ENCODE results near the gene GOLGA8T.
A peak's percentile ranks its signal among the peaks of the same experiment; 100 is the strongest.
"Not testable (repeated sequence)": the region's sequence is repeated elsewhere in the genome, so short reads cannot be mapped to it uniquely, and the experiment has no call there.

GOLGA8T gene

GRCh38 chr15:30134751-30135150 lies at the start of gene GOLGA8T:
Gene GOLGA8T (plus strand): TSS chr15:30135051. CDS start chr15:30135149, 98 bp downstream.
- DNase-seq, result not testable (repeated sequence)

GRCh38 chr15:30097827-30098226 lies 37.0 kb upstream of the GOLGA8T start:
- not testable (repeated sequence) for DNase-seq

- not testable (repeated sequence) for DNase-seq
Measured at GRCh38 chr15:30102890-30103289, 32.0 kb upstream of the GOLGA8T start.

- not testable (repeated sequence) for DNase-seq
Measured at GRCh38 chr15:30103941-30104507, 30.8 kb upstream of the GOLGA8T start.

GRCh38 chr15:30110591-30110990 lies 24.3 kb upstream of the GOLGA8T start:
- DNase-seq, result not testable (repeated sequence)

GRCh38 chr15:30130066-30130465 lies 4.8 kb upstream of the GOLGA8T start:
- DNase-seq, result not testable (repeated sequence)

GRCh38 chr15:30143246-30143645 lies 8.4 kb downstream of the GOLGA8T start:
- not testable (repeated sequence) for DNase-seq

GRCh38 chr15:30149891-30150290 lies 15.0 kb downstream of the GOLGA8T start:
- not testable (repeated sequence) for DNase-seq

GRCh38 chr15:30162479-30163357 lies 27.9 kb downstream of the GOLGA8T start:
- not testable (repeated sequence) for DNase-seq

GRCh38 chr15:30163759-30164158 lies 28.9 kb downstream of the GOLGA8T start:
- DNase-seq, result not testable (repeated sequence)

- DNase-seq, result not testable (repeated sequence)
Measured at GRCh38 chr15:30164257-30164656, 29.4 kb downstream of the GOLGA8T start.

- not testable (repeated sequence) for DNase-seq
Measured at GRCh38 chr15:30167403-30167802, 32.6 kb downstream of the GOLGA8T start.

GRCh38 chr15:30167886-30168285 lies 33.0 kb downstream of the GOLGA8T start:
- DNase-seq, result not testable (repeated sequence)

- not testable (repeated sequence) for DNase-seq
Measured at GRCh38 chr15:30171452-30171851, 36.6 kb downstream of the GOLGA8T start.

GRCh38 chr15:30173041-30173608 lies 38.3 kb downstream of the GOLGA8T start:
- peak; percentile 31 for DNase-seq

GRCh38 chr15:30175291-30175690 lies 40.4 kb downstream of the GOLGA8T start:
- not testable (repeated sequence) for DNase-seq

- DNase-seq, result not testable (repeated sequence)
Measured at GRCh38 chr15:30176613-30177012, 41.8 kb downstream of the GOLGA8T start.

GRCh38 chr15:30179814-30180213 lies 45.0 kb downstream of the GOLGA8T start:
- DNase-seq, result not testable (repeated sequence)

GRCh38 chr15:30185495-30185894 lies 50.6 kb downstream of the GOLGA8T start:
- DNase-seq, result not testable (repeated sequence)

GRCh38 chr15:30187429-30187828 lies 52.6 kb downstream of the GOLGA8T start:
- DNase-seq, result not testable (repeated sequence)

GRCh38 chr15:30189754-30190153 lies 54.9 kb downstream of the GOLGA8T start:
- DNase-seq, result not testable (repeated sequence)

- not testable (repeated sequence) for DNase-seq
Measured at GRCh38 chr15:30191143-30191542, 56.3 kb downstream of the GOLGA8T start.

- not testable (repeated sequence) for DNase-seq
Measured at GRCh38 chr15:30191639-30192038, 56.8 kb downstream of the GOLGA8T start.
